ENCODE measurements around the gene POP7. TPM values are rescaled to one million over a fixed set of nuclear protein-coding genes. Genes with fewer than 3 reads are reported as not detected.

POP7 gene
- total RNA-seq, 4 donors from 2014 or later = 39.8 to 76.3 (median 63.0) TPM

DNA sequence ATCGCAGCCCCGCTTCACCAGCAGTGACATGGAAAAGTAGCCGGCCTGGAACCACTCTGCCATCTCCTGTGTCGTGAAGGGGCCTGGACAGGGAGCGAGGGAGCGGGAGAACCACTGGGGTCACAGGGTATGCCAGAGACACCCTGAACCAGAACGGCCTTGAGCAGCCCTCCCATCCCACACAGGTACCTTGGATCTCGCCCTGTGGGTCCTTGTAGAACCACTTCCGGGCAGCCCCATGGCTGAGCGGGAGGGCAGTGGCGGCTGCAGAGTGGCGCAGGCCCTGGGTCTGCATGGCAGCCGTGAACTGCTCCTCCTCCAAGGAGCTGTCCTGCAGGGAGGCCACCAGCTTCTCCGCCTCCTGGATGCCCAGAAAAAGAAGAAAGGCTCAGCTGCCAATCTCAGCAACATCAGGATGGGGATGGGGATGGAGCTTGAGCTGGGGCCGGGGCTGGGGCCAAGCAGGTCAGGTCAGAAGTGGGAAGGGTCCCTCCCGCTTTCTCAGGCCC lies 21.3 kb upstream of the POP7 start:
- Histone ChIP-seq H3K4me1 (peaks cover 4 to 8% of the 10 kb centered on the region in 2 donors), H3K4me3 (no peak overlapping the region), H3K9me3 (no peaks in the 10 kb centered on the region), H3K36me3 (peaks cover 0 to 74% of the 10 kb centered on the region in 2 donors), H3K27me3 (no peaks in the 10 kb centered on the region), H3K27ac (no peak overlapping the region)
- TF ChIP-seq, protein P1, sequence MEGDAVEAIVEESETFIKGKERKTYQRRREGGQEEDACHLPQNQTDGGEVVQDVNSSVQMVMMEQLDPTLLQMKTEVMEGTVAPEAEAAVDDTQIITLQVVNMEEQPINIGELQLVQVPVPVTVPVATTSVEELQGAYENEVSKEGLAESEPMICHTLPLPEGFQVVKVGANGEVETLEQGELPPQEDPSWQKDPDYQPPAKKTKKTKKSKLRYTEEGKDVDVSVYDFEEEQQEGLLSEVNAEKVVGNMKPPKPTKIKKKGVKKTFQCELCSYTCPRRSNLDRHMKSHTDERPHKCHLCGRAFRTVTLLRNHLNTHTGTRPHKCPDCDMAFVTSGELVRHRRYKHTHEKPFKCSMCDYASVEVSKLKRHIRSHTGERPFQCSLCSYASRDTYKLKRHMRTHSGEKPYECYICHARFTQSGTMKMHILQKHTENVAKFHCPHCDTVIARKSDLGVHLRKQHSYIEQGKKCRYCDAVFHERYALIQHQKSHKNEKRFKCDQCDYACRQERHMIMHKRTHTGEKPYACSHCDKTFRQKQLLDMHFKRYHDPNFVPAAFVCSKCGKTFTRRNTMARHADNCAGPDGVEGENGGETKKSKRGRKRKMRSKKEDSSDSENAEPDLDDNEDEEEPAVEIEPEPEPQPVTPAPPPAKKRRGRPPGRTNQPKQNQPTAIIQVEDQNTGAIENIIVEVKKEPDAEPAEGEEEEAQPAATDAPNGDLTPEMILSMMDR (IDR thresholded peaks at IDR 0.05 in 4 of 5, conservative IDR thresholded peaks at IDR 0.05 in 1 of 5) = no peak
- TF ChIP-seq POLR2A (IDR thresholded peaks at IDR 0.05) = no peak
- intact Hi-C loops (cut with DNase I; ENCODE audit: low total_unique reads) (no loop called here), in situ Hi-C loops (cut with MboI; ENCODE audit: low sequenced_read_pairs in 4 of 4) (no loop called here)
- ATAC-seq (no peak), DNase-seq (no peak)

DNA sequence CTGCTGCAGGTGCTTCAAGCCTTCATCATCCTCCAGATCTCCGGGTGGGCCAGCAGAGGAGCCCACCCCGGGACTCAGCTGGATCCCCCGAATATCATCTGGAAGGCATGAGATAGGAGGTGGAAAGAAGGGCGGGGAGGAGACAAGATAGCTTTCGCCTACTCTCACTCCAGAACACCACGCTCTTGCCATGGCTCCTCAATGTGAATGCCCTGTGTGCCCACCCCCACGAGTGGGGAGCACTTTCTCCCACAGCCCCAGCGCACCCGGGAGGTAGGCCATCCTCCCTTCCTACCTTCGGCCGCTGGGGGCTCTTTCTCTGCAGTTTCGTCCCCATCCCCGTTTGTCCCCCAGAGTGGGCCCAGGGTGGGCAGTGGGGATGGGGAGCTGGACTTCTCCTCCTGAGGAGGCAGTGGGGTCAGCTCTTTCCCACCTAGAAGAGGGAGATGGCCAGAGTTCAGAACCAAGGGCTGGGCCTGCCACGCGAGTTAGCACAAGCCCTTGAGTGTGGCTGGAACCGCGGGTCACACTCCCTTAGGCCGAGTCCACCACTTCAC lies 20.8 kb upstream of the POP7 start:
- in situ Hi-C loops (cut with MboI; ENCODE audit: low sequenced_read_pairs in 4 of 4) (no loop called here), intact Hi-C loops (cut with DNase I; ENCODE audit: low total_unique reads) (no loop called here)
- Histone ChIP-seq H3K4me3 (no peak overlapping the region), H3K36me3 (peaks cover 0 to 74% of the 10 kb centered on the region in 2 donors), H3K27me3 (no peaks in the 10 kb centered on the region), H3K27ac (no peak overlapping the region), H3K4me1 (peaks cover 10 to 13% of the 10 kb centered on the region in 2 donors), H3K9me3 (no peaks in the 10 kb centered on the region)
- ATAC-seq (no peak), DNase-seq (no peak)
- TF ChIP-seq, protein P1 (IDR thresholded peaks at IDR 0.05 in 4 of 5, conservative IDR thresholded peaks at IDR 0.05 in 1 of 5) = no peak
- TF ChIP-seq POLR2A (IDR thresholded peaks at IDR 0.05) = no peak

DNA sequence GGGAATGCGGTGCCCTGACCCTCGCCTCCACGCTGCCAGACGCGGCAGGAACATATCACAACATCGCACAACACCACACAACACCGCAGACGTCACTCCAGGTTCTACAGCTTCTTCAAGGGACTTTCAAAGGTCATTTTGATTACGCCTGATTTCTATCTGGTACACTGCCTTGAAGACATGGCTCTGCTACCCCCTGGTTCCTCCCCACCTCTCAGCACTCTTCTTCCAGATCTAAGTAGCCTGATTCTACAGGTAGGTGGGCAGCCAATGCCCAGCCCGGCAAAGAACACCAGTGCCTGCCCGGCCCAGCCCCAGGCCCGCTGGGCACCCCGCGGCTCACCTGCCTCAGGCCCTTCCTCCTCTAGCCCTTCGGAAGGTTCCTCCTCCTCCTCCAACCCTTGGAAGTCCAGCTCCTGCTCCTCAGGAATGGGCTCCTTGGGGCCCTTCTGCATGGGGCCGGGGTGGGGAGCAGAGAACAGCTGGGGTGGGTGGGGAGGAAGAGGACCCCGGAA lies 20.2 kb upstream of the POP7 start:
- ATAC-seq (no peak), DNase-seq (no peak)
- in situ Hi-C loops (cut with MboI; ENCODE audit: low sequenced_read_pairs in 4 of 4) = no loop called here
- no peaks in the 10 kb centered on the region for H3K9me3 ChIP-seq
- no peak overlapping the region for H3K4me3 ChIP-seq
- peaks cover 15 to 19% of the 10 kb centered on the region in 2 donors for H3K4me1 ChIP-seq
- peaks cover 0 to 74% of the 10 kb centered on the region in 2 donors for H3K36me3 ChIP-seq
- no peak overlapping the region for H3K27ac ChIP-seq
- intact Hi-C loops (cut with DNase I; ENCODE audit: low total_unique reads) = no loop called here
- TF ChIP-seq POLR2A (IDR thresholded peaks at IDR 0.05) = no peak
- TF ChIP-seq, protein P1 (IDR thresholded peaks at IDR 0.05 in 4 of 5, conservative IDR thresholded peaks at IDR 0.05 in 1 of 5) = no peak
- no peaks in the 10 kb centered on the region for H3K27me3 ChIP-seq

DNA sequence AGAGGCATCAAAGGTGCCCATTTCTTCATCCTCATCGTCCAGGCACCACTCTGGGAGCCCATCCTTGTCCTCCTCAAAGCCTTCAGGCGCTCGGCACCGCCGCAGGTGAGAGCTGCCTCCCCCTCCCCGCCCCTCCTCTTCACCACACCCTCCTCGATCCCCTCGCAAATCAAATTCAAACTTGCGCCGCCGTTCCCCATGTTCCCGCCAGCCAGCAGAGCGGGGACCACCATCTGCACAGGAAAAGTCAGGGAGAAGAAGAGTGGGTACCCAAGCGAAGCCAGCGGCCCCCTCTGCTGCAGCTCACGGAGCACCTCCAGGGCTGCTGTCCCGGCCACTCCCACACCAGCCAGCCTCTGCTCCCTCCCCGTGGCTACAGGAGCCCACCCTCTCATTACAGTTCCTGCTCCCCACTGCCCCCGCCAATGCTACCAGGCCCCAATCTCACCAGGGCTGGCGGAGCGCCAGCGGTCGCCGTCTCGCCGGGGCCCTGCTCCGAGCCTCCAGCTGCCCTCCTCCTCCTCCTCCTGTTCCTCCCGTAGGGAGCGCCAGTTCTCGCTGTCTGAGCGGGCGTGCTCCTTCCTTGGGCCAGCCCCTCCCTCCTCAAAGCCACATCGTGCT lies 19.6 kb upstream of the POP7 start:
- in situ Hi-C loops (cut with MboI; ENCODE audit: low sequenced_read_pairs in 4 of 4) (no loop called here), intact Hi-C loops (cut with DNase I; ENCODE audit: low total_unique reads) (no loop called here)

More for the DNA sequence above, 19.6 kb upstream of the POP7 start:
- no peak for ATAC-seq
- Histone ChIP-seq H3K27ac (no peak overlapping the region), H3K4me1 (peaks cover 22 to 25% of the 10 kb centered on the region in 2 donors), H3K27me3 (no peaks in the 10 kb centered on the region), H3K9me3 (no peaks in the 10 kb centered on the region), H3K4me3 (no peak overlapping the region), H3K36me3 (peaks cover 0 to 73% of the 10 kb centered on the region in 2 donors)
- no peak for DNase-seq
- no peak for TF ChIP-seq POLR2A (IDR thresholded peaks at IDR 0.05)
- TF ChIP-seq, protein P1 (IDR thresholded peaks at IDR 0.05 in 4 of 5, conservative IDR thresholded peaks at IDR 0.05 in 1 of 5) = no peak
